Gastrocnemius medialis (tissue), 4 donors: ENCODE measurements around the gene REXO1. TPM values are rescaled to one million over a fixed set of nuclear protein-coding genes. Genes with fewer than 3 reads are reported as not detected.

Experiments used
- ATAC-seq, 2 donors: fragments of 150-250 bp; one replicate each; pipeline ENCODE4 v1.9.1; 2016
- DNase-seq, 2 donors: peaks; one replicate each; pipeline ENCODE4 v3.0.0-alpha.2; 2019
- H3K27ac ChIP-seq, 4 donors: fragments of 200-600 bp; sonication (generic); 1 replicate in 1 of 4; 2 replicates in 3 of 4; pipeline ENCODE4 v1.5.1; 2016 to 2018; ENCODE audit warnings: mild to moderate bottlenecking in 2 of 4, moderate library complexity in 1 of 4
- H3K27me3 ChIP-seq, 3 donors: fragments of 200-600 bp; sonication (generic) in 2 of 3; 1 replicate in 1 of 3; 2 replicates in 2 of 3; pipeline versions ENCODE4 v1.5.1 to v1.6.0; 2016 to 2019; ENCODE audit warnings: mild to moderate bottlenecking in 1 of 3, moderate library complexity in 1 of 3
- H3K36me3 ChIP-seq, 2 donors: fragments of 200-600 bp; sonication (generic) in 1 of 2; one replicate each; pipeline ENCODE4 v1.5.1; 2017 to 2018
- H3K4me1 ChIP-seq, 2 donors: fragments of 200-600 bp; sonication (generic) in 1 of 2; one replicate each; pipeline ENCODE4 v1.5.1; 2016 to 2017; ENCODE audit warnings: mild to moderate bottlenecking in 2 of 2
- H3K4me3 ChIP-seq, 4 donors: fragments of 200-600 bp; sonication (generic) in 3 of 4; 1 replicate in 1 of 4; 2 replicates in 3 of 4; pipeline ENCODE4 v1.5.1; 2016 to 2019; ENCODE audit warnings: mild to moderate bottlenecking in 2 of 4
- H3K9me3 ChIP-seq, 3 donors: fragments of 200-600 bp; sonication (generic) in 2 of 3; 1 replicate in 1 of 3; 2 replicates in 2 of 3; pipeline ENCODE4 v1.5.1; 2016 to 2019
- POLR2A ChIP-seq, 2 donors: fragments of 450-650 bp; IDR thresholded peaks; one replicate each; pipeline ENCODE4 v1.6.1; 2017; ENCODE audit warnings: antibody characterized with exemption in 2 of 2, mild to moderate bottlenecking in 2 of 2, moderate library complexity in 2 of 2
- in situ Hi-C, 4 donors: fragments of 200-750 bp; cut with MboI; loops; one replicate each; pipeline versions ENCODE4 v1.15.0 to v1.8.0; 2017; ENCODE audit warnings: low sequenced_read_pairs in 4 of 4
- intact Hi-C: fragments of 100-400 bp; cut with DNase I; formaldehyde crosslinking; loops from one replicate; pipeline ENCODE4 v1.15.1; 2023; ENCODE audit warnings: low total_unique reads
- total RNA-seq, 4 donors: library from RNA; depleted of rRNA; stranded (reverse); fragments of >200 nt; gene quantifications; one replicate each; pipeline versions ENCODE4 v1.1.0 to v1.2.3, GENCODE V29; 2016
- TF ChIP-seq, protein P1 (sequence below), 5 experiments: fragments of 450-650 bp in 3 of 5; fragments of 200-600 bp in 2 of 5; sonication (generic) in 2 of 5; IDR thresholded peaks in 4 of 5; conservative IDR thresholded peaks in 1 of 5; 1 replicate in 4 of 5; 2 replicates in 1 of 5; pipeline ENCODE4 v1.5.1; 2016 to 2019; ENCODE audit warnings: antibody characterized with exemption in 5 of 5, mild to moderate bottlenecking in 3 of 5, moderate library complexity in 3 of 5

REXO1 gene
- total RNA-seq, 4 donors from 2014 or later, result 10.8 to 28.5 (median 20.5) TPM

DNA sequence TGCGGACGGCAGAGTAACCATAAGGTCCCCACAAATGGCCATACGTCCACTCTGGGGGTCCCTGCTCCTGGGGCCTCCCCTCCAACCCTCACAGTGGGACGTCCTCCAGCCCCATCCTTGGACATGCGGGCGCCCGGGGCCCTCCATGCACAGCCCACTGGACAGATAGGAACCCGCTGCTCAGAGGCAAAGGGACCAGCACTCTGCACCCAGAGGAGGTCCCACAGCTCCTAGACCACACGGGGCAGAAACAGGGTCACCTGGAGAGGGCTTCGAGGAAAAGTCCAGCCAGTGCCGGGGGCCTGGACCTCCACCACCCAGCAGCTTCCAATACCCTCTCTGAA, 11.1 kb downstream of the REXO1 start:
- TF ChIP-seq, protein P1, sequence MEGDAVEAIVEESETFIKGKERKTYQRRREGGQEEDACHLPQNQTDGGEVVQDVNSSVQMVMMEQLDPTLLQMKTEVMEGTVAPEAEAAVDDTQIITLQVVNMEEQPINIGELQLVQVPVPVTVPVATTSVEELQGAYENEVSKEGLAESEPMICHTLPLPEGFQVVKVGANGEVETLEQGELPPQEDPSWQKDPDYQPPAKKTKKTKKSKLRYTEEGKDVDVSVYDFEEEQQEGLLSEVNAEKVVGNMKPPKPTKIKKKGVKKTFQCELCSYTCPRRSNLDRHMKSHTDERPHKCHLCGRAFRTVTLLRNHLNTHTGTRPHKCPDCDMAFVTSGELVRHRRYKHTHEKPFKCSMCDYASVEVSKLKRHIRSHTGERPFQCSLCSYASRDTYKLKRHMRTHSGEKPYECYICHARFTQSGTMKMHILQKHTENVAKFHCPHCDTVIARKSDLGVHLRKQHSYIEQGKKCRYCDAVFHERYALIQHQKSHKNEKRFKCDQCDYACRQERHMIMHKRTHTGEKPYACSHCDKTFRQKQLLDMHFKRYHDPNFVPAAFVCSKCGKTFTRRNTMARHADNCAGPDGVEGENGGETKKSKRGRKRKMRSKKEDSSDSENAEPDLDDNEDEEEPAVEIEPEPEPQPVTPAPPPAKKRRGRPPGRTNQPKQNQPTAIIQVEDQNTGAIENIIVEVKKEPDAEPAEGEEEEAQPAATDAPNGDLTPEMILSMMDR (IDR thresholded peaks at IDR 0.05 in 4 of 5, conservative IDR thresholded peaks at IDR 0.05 in 1 of 5), result no peak
- no peak for TF ChIP-seq POLR2A (IDR thresholded peaks at IDR 0.05)
- Histone ChIP-seq H3K27ac (no peak overlapping the region), H3K9me3 (no peaks in the 10 kb centered on the region), H3K27me3 (no peaks in the 10 kb centered on the region), H3K36me3 (no peaks in the 10 kb centered on the region), H3K4me1 (peaks cover 0 to 44% of the 10 kb centered on the region in 2 donors), H3K4me3 (no peak overlapping the region)
- ATAC-seq (peak in 1 of 2 donors; percentile 9), DNase-seq (no peak)
- intact Hi-C loops (no loop called here), in situ Hi-C loops (no loop called here)

DNA sequence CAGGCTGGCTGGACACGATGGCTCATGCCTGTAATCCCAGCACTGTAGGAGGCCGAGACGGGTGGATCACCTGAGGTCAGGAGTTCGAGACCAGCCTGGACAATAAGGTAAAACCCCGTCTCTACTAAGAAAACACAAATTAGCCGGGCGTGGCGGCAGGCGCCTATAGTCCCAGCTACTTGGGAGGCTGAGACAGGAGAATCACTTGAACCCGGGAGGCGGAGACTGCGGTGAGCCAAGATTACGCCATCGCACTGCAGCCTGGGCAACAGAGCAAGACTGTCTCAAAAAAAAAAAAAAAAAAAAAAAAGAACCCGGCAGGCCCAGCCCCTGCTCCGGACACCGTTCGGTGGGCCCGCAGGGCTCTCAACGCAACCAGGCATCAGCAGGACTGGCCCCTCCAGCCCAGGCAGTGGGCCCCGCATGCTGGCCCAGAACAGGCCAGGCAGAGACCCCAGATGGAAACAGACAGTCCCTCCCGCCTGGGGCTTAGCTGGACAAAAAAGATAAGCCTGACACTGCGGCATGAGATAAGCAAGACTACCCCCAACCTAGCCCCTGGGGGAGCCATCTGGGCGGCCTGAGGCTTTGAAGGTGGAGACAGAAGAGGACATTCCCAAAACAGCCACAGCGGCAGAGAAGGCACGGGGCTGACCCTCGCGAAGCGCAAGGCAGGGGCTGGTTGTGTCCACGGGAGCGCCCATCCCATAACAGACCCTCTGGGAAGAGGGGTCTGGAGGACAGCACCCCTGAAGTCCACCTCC, 11.6 kb downstream of the REXO1 start:
- H3K27ac ChIP-seq, result no peak overlapping the region
- DNase-seq (no peak), ATAC-seq (no peak)
- no peak overlapping the region for H3K4me3 ChIP-seq
- intact Hi-C loops (no loop called here), in situ Hi-C loops (no loop called here)
- TF ChIP-seq, protein P1 (IDR thresholded peaks at IDR 0.05 in 4 of 5, conservative IDR thresholded peaks at IDR 0.05 in 1 of 5), result no peak
- no peak for TF ChIP-seq POLR2A (IDR thresholded peaks at IDR 0.05)
- H3K4me1 ChIP-seq, result peaks cover 0 to 42% of the 10 kb centered on the region in 2 donors
- no peaks in the 10 kb centered on the region for H3K27me3 ChIP-seq
- no peaks in the 10 kb centered on the region for H3K36me3 ChIP-seq
- no peaks in the 10 kb centered on the region for H3K9me3 ChIP-seq

DNA sequence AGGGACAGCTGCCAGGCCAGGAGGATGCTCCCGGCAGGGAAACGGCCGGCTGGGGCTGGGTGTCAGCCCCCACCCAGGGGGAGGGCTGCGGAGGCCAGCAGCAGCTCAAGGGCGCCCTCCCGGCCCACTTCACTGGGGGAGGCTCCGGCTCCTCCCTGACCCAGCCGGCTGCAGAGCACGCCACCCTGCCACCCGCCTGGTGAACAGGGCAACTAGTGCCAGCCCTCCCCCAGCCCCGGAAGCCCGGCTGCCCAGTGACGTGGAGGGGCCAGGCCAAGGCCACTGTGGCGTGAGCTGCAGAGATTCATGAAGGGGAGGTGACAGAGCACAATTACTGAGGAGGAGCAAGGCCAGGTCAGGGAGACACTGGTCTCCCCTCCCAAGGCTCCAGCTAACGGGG, 14.7 kb downstream of the REXO1 start:
- in situ Hi-C loops, result no loop called here
- ATAC-seq, result no peak
- H3K36me3 ChIP-seq, result no peaks in the 10 kb centered on the region
- peaks cover 0 to 27% of the 10 kb centered on the region in 2 donors for H3K4me1 ChIP-seq
- no peak overlapping the region for H3K27ac ChIP-seq
- no peak for DNase-seq
- H3K9me3 ChIP-seq, result no peaks in the 10 kb centered on the region
- intact Hi-C loops, result no loop called here
- no peaks in the 10 kb centered on the region for H3K27me3 ChIP-seq
- H3K4me3 ChIP-seq, result no peak overlapping the region
- TF ChIP-seq POLR2A (IDR thresholded peaks at IDR 0.05), result no peak
- TF ChIP-seq, protein P1 (IDR thresholded peaks at IDR 0.05 in 4 of 5, conservative IDR thresholded peaks at IDR 0.05 in 1 of 5), result no peak

DNA sequence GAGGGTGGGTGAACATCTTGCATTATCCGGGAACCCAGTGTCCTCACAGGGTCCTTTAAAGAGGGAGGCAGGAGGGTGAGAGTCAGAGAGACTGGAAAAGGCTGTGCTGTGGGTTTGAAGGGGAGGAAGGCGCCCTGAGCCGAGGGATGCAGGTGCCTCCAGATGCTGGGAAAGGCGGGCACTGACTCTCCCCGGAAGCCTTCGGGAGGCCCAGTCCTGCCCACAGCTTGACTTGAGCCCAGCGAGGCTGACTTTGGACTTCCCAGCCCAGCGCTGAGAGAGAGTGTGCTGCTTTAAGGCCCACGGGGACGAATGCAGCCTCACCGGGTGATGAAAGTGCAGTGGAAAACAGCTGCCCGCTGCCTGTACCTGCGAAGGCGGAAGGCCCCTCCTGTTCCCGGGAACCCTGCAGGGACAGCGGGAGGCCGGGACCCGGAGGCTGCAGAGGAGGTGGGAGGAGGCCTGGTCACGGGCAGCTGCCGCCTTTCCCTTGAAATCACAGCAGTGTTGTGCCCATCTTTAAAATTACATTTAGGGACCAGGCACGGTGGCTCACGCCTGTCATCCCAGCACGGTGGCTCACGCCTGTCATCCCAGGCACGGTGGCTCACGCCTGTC, 16.1 kb downstream of the REXO1 start:
- in situ Hi-C loops (no loop called here), intact Hi-C loops (no loop called here)
- Histone ChIP-seq H3K9me3 (no peaks in the 10 kb centered on the region), H3K27me3 (no peaks in the 10 kb centered on the region), H3K27ac (no peak overlapping the region), H3K4me3 (no peak overlapping the region), H3K36me3 (peaks cover 0 to 9% of the 10 kb centered on the region in 2 donors), H3K4me1 (peaks cover 0 to 19% of the 10 kb centered on the region in 2 donors)
- TF ChIP-seq POLR2A (IDR thresholded peaks at IDR 0.05), result no peak
- TF ChIP-seq, protein P1 (IDR thresholded peaks at IDR 0.05 in 4 of 5, conservative IDR thresholded peaks at IDR 0.05 in 1 of 5), result no peak
- ATAC-seq, result no peak
- DNase-seq, result no peak
